Measurements from ENCODE around the gene ATP4B.

Gene ATP4B

GRCh38 chr13:113654175-113654560 is 3.8 kb downstream of the ATP4B start (continued):
- no peak for TF ChIP-seq ZNF449 (tag by site-specific recombination; IDR thresholded peaks at IDR 0.05)
- TF ChIP-seq SCRT2 (tag by site-specific recombination; IDR thresholded peaks at IDR 0.05): no peak

GRCh38 chr13:113653264-113654174 is 4.5 kb downstream of the ATP4B start:
- CTCF ChIA-PET: no interaction called here

More at GRCh38 chr13:113653264-113654174, 4.5 kb downstream of the ATP4B start:
- no peak overlapping the region for H3K27ac ChIP-seq (ENCODE audit: extremely low read depth, low read depth, low read length)
- POLR2A ChIA-PET: no interaction called here
- TF ChIP-seq ZIC2 (tag by site-specific recombination; IDR thresholded peaks at IDR 0.05) (peak; percentile 88), ZNF423 (tag by site-specific recombination; IDR thresholded peaks at IDR 0.05) (0 out of 2 replicates have a peak, but pooled peaks have one; percentile 27), BCL11A (tag by site-specific recombination; IDR thresholded peaks at IDR 0.05; ENCODE audit: low read depth) (no peak), PRDM2 (tag by site-specific recombination; IDR thresholded peaks at IDR 0.05; ENCODE audit: borderline replicate concordance) (no peak), ZFP3 (tag by site-specific recombination; IDR thresholded peaks at IDR 0.05; ENCODE audit: low read depth) (no peak), ZNF155 (tag by site-specific recombination; IDR thresholded peaks at IDR 0.05) (no peak), ZNF560 (tag by site-specific recombination; IDR thresholded peaks at IDR 0.05; ENCODE audit: borderline replicate concordance) (no peak), ZNF513 (tag by site-specific recombination; IDR thresholded peaks at IDR 0.05) (no peak), GLIS1 (tag by site-specific recombination; IDR thresholded peaks at IDR 0.05) (peak; percentile 92), ZNF561 (tag by site-specific recombination; IDR thresholded peaks at IDR 0.05; ENCODE audit: borderline replicate concordance) (no peak), ZNF391 (tag by site-specific recombination; IDR thresholded peaks at IDR 0.05; ENCODE audit: borderline replicate concordance, low read depth) (no peak), ZNF274 (IDR thresholded peaks at IDR 0.05; ENCODE audit: low read length) (no peak), ZNF274 (tag by site-specific recombination; IDR thresholded peaks at IDR 0.05; ENCODE audit: borderline replicate concordance) (no peak), HOXC10 (CRISPR knock-in tag; IDR thresholded peaks at IDR 0.05) (no peak), ZBTB48 (tag by site-specific recombination; IDR thresholded peaks at IDR 0.05) (no peak), ZNF473 (tag by site-specific recombination; IDR thresholded peaks at IDR 0.05) (no peak), ZNF514 (tag by site-specific recombination; IDR thresholded peaks at IDR 0.05) (no peak), ZNF138 (tag by site-specific recombination; IDR thresholded peaks at IDR 0.05; ENCODE audit: borderline replicate concordance) (no peak), ZNF704 (tag by site-specific recombination; IDR thresholded peaks at IDR 0.05) (no peak), TRIM28 (IDR thresholded peaks at IDR 0.05; ENCODE audit: borderline replicate concordance, low read length) (no peak), ZNF132 (tag by site-specific recombination; IDR thresholded peaks at IDR 0.05; ENCODE audit: borderline replicate concordance) (no peak)
- H3K4me1 ChIP-seq (ENCODE audit: control insufficient read depth, insufficient read depth, low read length): peaks cover 3% of the 10 kb centered on the region; the same call in 1 of the 2 replicates
- H3K36me3 ChIP-seq (ENCODE audit: control insufficient read depth in 2 of 2, insufficient read depth in 1 of 2, low read length in 2 of 2): no peaks in the 10 kb centered on the region
- no peaks in the 10 kb centered on the region for H3K9me3 ChIP-seq (ENCODE audit: control insufficient read depth, insufficient read depth, low read depth, low read length)
- no peak overlapping the region for H3K4me3 ChIP-seq (ENCODE audit: low read depth, low read length)
